Activated CD4-positive, alpha-beta T cell treated with anti-CD3 and anti-CD28 coated beads for 24 hours (primary cell): ENCODE measurements around the gene CALR3.
"Not testable (repeated sequence)": the region's sequence is repeated elsewhere in the genome, so short reads cannot be mapped to it uniquely, and the experiment has no call there.

ENCODE experiments used
- DNase-seq, 2 donors: peaks; one replicate each; pipeline ENCODE4 v3.0.0-alpha.2; 2020; ENCODE audit warnings: low read depth in 2 of 2

CALR3 gene

GRCh38 chr19:16495982-16496612 is at the start of gene CALR3, which contains the start of gene C19orf44:
Gene CALR3, minus strand, starts transcription at chr19:16496167. Its CDS starts 38 bp downstream, at chr19:16496129.
Gene C19orf44, plus strand, starts transcription at chr19:16496394. Its CDS starts 4,399 bp downstream, at chr19:16500793.
- DNase-seq, result peak; percentile 94 to 95

GRCh38 chr19:16544473-16545231 is 48.7 kb upstream of the CALR3 start:
- no peak for DNase-seq

- DNase-seq, result not testable (repeated sequence)
Observed at GRCh38 chr19:16543734-16544133, 47.8 kb upstream of the CALR3 start.

GRCh38 chr19:16542910-16543472 is 47.0 kb upstream of the CALR3 start:
- DNase-seq, result no peak

- peak; percentile 87 to 88 for DNase-seq
Observed at GRCh38 chr19:16542045-16542909, 46.3 kb upstream of the CALR3 start, which contains the start of gene CHERP. Gene CHERP, minus strand, starts transcription at chr19:16542437. Its CDS starts 59 bp downstream, at chr19:16542378.

GRCh38 chr19:16541526-16542044 is 45.6 kb upstream of the CALR3 start:
- no peak for DNase-seq

GRCh38 chr19:16540948-16541347 is 45.0 kb upstream of the CALR3 start:
- no peak for DNase-seq

- DNase-seq, result no peak
Observed at GRCh38 chr19:16537111-16537510, 41.1 kb upstream of the CALR3 start.

- DNase-seq, result no peak
Observed at GRCh38 chr19:16536130-16536529, 40.2 kb upstream of the CALR3 start.

GRCh38 chr19:16535381-16535780 is 39.4 kb upstream of the CALR3 start:
- no peak for DNase-seq

GRCh38 chr19:16532440-16533234 is 36.7 kb upstream of the CALR3 start:
- DNase-seq, result no peak

GRCh38 chr19:16531380-16531669 is 35.4 kb upstream of the CALR3 start:
- DNase-seq, result no peak

GRCh38 chr19:16530540-16531379 is 34.8 kb upstream of the CALR3 start:
- no peak for DNase-seq

- DNase-seq, result no peak
Observed at GRCh38 chr19:16529466-16530144, 33.6 kb upstream of the CALR3 start.

- no peak for DNase-seq
Observed at GRCh38 chr19:16527971-16528521, 32.1 kb upstream of the CALR3 start.

- DNase-seq, result no peak
Observed at GRCh38 chr19:16527334-16527935, 31.5 kb upstream of the CALR3 start.

- DNase-seq, result no peak
Observed at GRCh38 chr19:16525751-16526481, 29.9 kb upstream of the CALR3 start.
